Smooth muscle cell (in vitro differentiated cells): ENCODE measurements around the gene METTL5. TPM values are rescaled to one million over a fixed set of nuclear protein-coding genes. Genes with fewer than 3 reads are reported as not detected.

ENCODE experiments used
- DNase-seq: peaks from one replicate; lab custom pipeline; 2025; ENCODE audit not compliant: unreplicated experiment; lab: John Stamatoyannopoulos, UW
- H2AFZ ChIP-seq: fragments of 200-600 bp; sonication (generic); 2 replicates; pipeline ENCODE4 v1.6.0; 2016; ENCODE audit warnings: antibody characterized with exemption, low read depth, mild to moderate bottlenecking
- H3F3A ChIP-seq: fragments of 200-600 bp; sonication (generic); 2 replicates; pipeline ENCODE4 v1.6.0; 2017; ENCODE audit warnings: antibody characterized with exemption, low read depth
- H3K27ac ChIP-seq: fragments of 200-600 bp; sonication (generic); 2 replicates; pipeline ENCODE4 v1.5.1; 2016; ENCODE audit warnings: low read depth, mild to moderate bottlenecking
- H3K27me3 ChIP-seq: fragments of 200-600 bp; sonication (generic); 2 replicates; pipeline ENCODE4 v1.6.1; 2016; ENCODE audit warnings: low read depth, mild to moderate bottlenecking
- H3K36me3 ChIP-seq: fragments of 200-600 bp; sonication (generic); 2 replicates; pipeline ENCODE4 v1.5.1; 2016; ENCODE audit warnings: low read depth
- H3K4me1 ChIP-seq: fragments of 200-600 bp; sonication (generic); 2 replicates; pipeline ENCODE4 v1.5.1; 2016; ENCODE audit warnings: low read depth
- H3K4me2 ChIP-seq: fragments of 200-600 bp; sonication (generic); 2 replicates; pipeline ENCODE4 v1.6.0; 2016; ENCODE audit warnings: mild to moderate bottlenecking
- H3K4me3 ChIP-seq: fragments of 200-600 bp; sonication (generic); 2 replicates; pipeline ENCODE4 v1.5.1; 2016; ENCODE audit warnings: mild to moderate bottlenecking
- H3K79me2 ChIP-seq: fragments of 200-600 bp; sonication (generic); 2 replicates; pipeline ENCODE4 v1.6.0; 2016; ENCODE audit warnings: low read depth, mild to moderate bottlenecking
- H3K9ac ChIP-seq: fragments of 200-600 bp; sonication (generic); 2 replicates; pipeline ENCODE4 v1.6.0; 2016; ENCODE audit warnings: low read depth
- H3K9me3 ChIP-seq: fragments of 200-600 bp; sonication (generic); replicated peaks from 2 replicates; pipeline ENCODE4 v1.5.1; 2016; ENCODE audit warnings: low read depth
- H4K20me1 ChIP-seq: fragments of 200-600 bp; sonication (generic); 2 replicates; pipeline ENCODE4 v1.6.0; 2016; ENCODE audit warnings: low read depth
- CTCF ChIP-seq: fragments of 200-600 bp; sonication (generic); IDR thresholded peaks from 2 replicates; pipeline ENCODE4 v1.5.1; 2017; ENCODE audit warnings: borderline replicate concordance, mild to moderate bottlenecking, antibody characterized with exemption; ENCODE audit not compliant: insufficient read depth, poor library complexity, severe bottlenecking
- WGBS: methylation state at CpG from one replicate; pipeline ENCODE4 v1.1.7; 2016; ENCODE audit warnings: low lambda C conversion rate; 5-methylcytosine and 5-hydroxymethylcytosine counted together
- polyA plus RNA-seq: library from polyadenylated mRNA; unstranded; fragments of >200 nt; fragmentation: Nextera tagmentation; extraction: Ambion mirVana; gene quantifications from 2 replicates; pipeline ENCODE4 v1.2.1, GENCODE V29; 2016
- total RNA-seq: library from RNA; depleted of rRNA; stranded (reverse); fragments of >200 nt; gene quantifications from 2 replicates; pipeline ENCODE4 v1.2.3, GENCODE V29; 2014

The METTL5 gene
- total and polyA plus RNA-seq, 2 experiments from 2014 or later, result 72.5 to 79.8 TPM

GRCh38 chr2:169808221-169808620, 16.5 kb downstream of the METTL5 start:
- no peak for TF ChIP-seq CTCF

GRCh38 chr2:169806586-169806985, 18.1 kb downstream of the METTL5 start:
- peaks cover 43% of the 10 kb centered on the region for H3K36me3 ChIP-seq

More at GRCh38 chr2:169808221-169808620, 16.5 kb downstream of the METTL5 start:
- no peak overlapping the region for H3K4me3 ChIP-seq
- H3K9me3 ChIP-seq, result no peaks in the 10 kb centered on the region
- H3K4me1 ChIP-seq, result peaks cover 6% of the 10 kb centered on the region
- H3F3A ChIP-seq, result peaks cover 23% of the 10 kb centered on the region
- H3K9ac ChIP-seq, result no peak overlapping the region
- WGBS, result 85% methylated on average over 4 of the region's 4 CpGs
- peaks cover 22% of the 10 kb centered on the region for H3K79me2 ChIP-seq
- H3K4me2 ChIP-seq, result no peak overlapping the region
- H4K20me1 ChIP-seq, result peaks cover 35% of the 10 kb centered on the region
- peak overlapping the region; percentile 6 for H3K27ac ChIP-seq
- no peak overlapping the region for H2AFZ ChIP-seq
- no peak for DNase-seq
- peaks cover 48% of the 10 kb centered on the region for H3K36me3 ChIP-seq
- H3K27me3 ChIP-seq, result no peaks in the 10 kb centered on the region

GRCh38 chr2:169803480-169803879, 21.2 kb downstream of the METTL5 start:
- Histone ChIP-seq H3K36me3 (peaks cover 33% of the 10 kb centered on the region), H3K4me3 (no peak overlapping the region), H3K9ac (no peak overlapping the region), H3K4me1 (peaks cover 12% of the 10 kb centered on the region), H3K27ac (no peak overlapping the region), H3F3A (no peaks in the 10 kb centered on the region), H3K79me2 (peaks cover 66% of the 10 kb centered on the region), H3K27me3 (no peaks in the 10 kb centered on the region), H2AFZ (no peak overlapping the region), H4K20me1 (peaks cover 37% of the 10 kb centered on the region), H3K9me3 (no peaks in the 10 kb centered on the region), H3K4me2 (no peak overlapping the region)
- DNase-seq, result no peak
- no peak for TF ChIP-seq CTCF
- WGBS, result 92% methylated on average over 9 of the region's 9 CpGs

More at GRCh38 chr2:169806586-169806985, 18.1 kb downstream of the METTL5 start:
- Histone ChIP-seq H2AFZ (no peak overlapping the region), H3K9ac (no peak overlapping the region), H3K27ac (no peak overlapping the region), H4K20me1 (peaks cover 39% of the 10 kb centered on the region), H3F3A (peaks cover 21% of the 10 kb centered on the region), H3K4me3 (no peak overlapping the region), H3K4me2 (no peak overlapping the region), H3K27me3 (no peaks in the 10 kb centered on the region), H3K79me2 (peaks cover 37% of the 10 kb centered on the region), H3K4me1 (peaks cover 6% of the 10 kb centered on the region), H3K9me3 (no peaks in the 10 kb centered on the region)
- TF ChIP-seq CTCF, result no peak
- no peak for DNase-seq
